GM18951 (cell line): Measurements from ENCODE around the gene MAP2K7.
"Not testable (repeated sequence)": the region's sequence is repeated elsewhere in the genome, so short reads cannot be mapped to it uniquely, and the experiment has no call there.

Source experiments
- POLR2A ChIP-seq: IDR thresholded peaks from 4 replicates; pipeline ENCODE4 v1.6.1; 2011; ENCODE audit warnings: mild to moderate bottlenecking; ENCODE audit not compliant: insufficient read length, insufficient read depth; ENCODE audit errors: extremely low read depth
- in situ Hi-C: fragments of 300-500 bp; cut with MboI; formaldehyde crosslinking; loops from one replicate; pipeline ENCODE4 v1.12.0; 2022; ENCODE audit warnings: low sequenced_read_pairs, mixed read lengths, inconsistent platforms; ENCODE audit not compliant: unreplicated experiment

The MAP2K7 gene

GRCh38 chr19:7903244-7904073 lies at the start of gene MAP2K7:
TSS of gene MAP2K7 (plus strand) at chr19:7903877. CDS start at chr19:7903945, 68 bp downstream.
- TF ChIP-seq POLR2A, result peak; percentile 93
- in situ Hi-C loops, result no loop called here

DNA sequence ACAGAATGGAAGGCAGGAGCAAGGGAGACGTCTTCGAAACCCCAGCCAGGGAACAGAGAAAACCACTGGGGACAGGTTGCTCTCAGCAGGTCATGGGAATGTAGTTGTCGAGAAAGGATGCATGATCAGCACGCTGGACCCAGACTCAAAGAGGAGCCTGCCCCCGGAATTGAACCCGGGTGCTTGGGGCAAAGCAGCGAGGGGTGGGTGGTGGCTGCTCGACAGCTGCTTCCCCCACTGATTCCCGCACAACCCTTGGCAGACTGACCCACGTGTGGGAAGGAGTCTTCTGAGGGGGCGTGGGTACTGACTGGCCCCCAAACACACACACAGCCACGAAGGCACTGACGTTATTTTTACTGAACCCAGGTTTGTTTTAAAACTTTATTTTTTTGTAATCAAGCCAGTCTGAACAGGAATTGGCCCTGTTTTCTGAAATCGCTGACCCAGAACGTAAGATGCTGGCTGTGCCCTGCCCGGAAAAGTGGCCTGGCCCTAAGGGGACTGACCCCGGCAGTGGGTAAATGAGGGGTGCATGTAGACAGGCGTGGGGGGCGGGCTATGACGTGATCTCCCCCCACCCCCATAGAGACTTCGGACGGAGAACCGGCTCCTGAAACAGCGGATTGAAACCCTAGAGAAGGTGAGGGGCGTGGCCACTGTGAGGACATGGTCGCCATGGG lies 48.1 kb upstream of the MAP2K7 start:
- no peak for TF ChIP-seq POLR2A
- in situ Hi-C loops, result no loop called here

GRCh38 chr19:7856109-7856591 lies 47.5 kb upstream of the MAP2K7 start:
- TF ChIP-seq POLR2A, result no peak
- in situ Hi-C loops, result no loop called here

DNA sequence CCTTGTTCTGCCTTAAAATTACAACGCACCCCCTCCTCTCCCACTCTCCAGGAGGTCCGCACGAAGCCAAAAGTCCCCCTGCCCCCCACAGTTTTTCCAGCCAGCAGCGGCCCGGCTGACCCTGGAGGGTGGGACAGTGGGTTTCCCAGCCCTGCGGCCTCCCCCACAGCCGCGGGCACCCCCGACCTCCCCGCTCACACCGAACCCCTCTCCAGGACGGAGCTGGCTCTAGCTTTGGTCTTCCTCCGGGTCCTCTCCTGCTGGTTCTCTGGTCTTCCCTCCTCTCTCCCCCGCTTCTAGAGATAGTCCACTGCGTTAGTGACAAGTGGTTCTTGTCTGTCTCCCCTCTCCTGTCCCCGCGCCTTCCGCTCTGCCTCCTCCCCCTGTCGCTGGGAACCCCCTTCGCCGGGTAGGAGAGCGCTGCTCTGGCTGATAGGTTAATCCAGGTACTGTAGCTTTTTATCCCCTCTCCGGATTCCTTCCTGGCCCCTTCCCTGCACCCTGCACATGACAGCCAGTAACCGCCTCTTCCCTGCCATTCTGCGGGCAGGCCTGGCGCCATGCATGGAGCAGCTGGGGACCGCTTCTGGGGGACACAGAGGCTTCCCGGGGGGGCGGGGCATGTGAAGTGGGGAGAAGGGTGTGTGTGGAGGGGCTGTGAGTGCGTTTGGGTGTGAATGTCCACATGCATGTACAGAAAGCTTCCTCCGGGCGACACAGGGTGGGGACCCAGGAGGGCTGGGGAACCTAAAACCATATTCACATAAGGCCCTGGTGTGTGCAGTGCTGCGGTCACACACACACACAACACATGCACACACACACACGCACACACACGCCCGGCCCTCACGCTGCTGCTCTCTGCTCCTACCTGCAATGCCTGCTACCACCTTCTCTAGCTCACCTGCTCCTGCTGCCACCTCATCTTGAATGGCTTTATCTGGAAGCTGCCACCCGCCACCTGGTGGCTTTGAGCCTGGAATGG lies 46.7 kb upstream of the MAP2K7 start:
- in situ Hi-C loops, result no loop called here
- TF ChIP-seq POLR2A, result no peak

DNA sequence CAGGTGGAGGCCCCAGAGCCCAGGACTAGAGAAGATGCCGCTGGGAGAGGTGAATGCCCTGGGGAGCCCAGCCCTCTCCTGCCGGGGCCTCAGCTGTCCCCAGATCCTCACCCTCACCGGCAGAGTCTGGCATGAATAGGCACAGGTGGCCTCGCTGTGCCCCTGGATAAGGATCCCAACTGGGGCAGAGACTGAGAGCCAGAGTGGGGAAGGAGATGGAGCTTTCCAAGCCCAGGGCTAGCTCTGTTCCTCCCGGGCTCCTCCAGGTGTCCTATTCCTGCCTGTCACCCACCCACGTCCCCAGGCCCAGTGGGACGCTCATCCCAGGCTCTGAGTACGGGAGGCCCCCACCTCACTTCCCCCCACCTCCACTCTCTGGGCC lies 46.0 kb upstream of the MAP2K7 start:
- no peak for TF ChIP-seq POLR2A
- in situ Hi-C loops, result no loop called here

DNA sequence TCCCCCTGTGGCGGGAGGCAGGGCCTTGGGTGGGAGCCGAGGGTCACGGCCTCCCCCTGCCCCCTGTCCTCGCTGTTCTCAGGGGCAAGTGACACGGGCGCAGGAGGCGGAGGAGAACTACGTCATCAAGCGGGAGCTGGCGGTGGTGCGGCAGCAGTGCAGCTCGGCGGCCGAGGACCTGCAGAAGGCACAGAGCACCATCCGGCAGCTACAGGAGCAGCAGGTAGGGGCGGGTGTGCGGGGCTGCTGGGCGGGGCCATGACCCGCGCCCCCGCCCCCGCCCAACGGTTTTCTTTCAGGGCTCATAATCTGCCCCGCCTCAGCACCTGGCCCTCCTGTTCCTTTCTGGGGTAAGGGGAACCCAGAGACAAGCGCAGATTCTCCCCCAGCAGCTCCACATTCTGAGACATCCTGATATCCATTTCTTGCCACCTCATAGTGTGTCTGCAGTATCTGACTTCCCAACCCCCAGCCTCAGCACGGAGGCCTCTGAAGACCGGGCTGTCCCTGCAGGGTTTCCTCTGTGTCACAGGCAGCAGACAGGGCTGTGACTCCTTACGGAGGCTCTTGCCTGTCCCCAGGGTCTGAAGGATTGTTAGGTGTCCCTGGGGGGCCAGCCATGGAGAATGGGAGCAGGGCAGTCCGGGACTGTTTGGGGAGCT lies 45.4 kb upstream of the MAP2K7 start:
- in situ Hi-C loops, result no loop called here
- TF ChIP-seq POLR2A, result no peak

DNA sequence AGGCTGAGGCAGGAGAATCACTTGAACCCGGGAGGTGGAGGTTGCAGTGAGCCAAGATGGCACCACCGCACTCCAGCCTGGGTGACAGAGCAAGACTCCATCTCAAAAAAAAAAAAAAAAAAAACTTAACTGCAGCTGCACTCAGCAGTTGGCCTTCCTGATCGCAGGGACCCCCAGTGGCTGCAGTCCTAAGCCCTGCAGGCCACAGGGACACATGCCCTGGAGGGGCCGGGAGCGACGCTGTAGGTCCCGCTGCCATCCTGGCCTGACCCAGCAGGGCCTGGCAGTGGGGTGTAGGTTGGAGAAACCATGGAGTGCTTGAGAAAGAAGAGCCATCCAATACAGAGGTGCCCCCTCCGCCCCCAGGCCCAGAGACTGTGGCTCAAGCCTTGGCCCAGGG lies 44.6 kb upstream of the MAP2K7 start:
- in situ Hi-C loops, result not testable (repeated sequence)

DNA sequence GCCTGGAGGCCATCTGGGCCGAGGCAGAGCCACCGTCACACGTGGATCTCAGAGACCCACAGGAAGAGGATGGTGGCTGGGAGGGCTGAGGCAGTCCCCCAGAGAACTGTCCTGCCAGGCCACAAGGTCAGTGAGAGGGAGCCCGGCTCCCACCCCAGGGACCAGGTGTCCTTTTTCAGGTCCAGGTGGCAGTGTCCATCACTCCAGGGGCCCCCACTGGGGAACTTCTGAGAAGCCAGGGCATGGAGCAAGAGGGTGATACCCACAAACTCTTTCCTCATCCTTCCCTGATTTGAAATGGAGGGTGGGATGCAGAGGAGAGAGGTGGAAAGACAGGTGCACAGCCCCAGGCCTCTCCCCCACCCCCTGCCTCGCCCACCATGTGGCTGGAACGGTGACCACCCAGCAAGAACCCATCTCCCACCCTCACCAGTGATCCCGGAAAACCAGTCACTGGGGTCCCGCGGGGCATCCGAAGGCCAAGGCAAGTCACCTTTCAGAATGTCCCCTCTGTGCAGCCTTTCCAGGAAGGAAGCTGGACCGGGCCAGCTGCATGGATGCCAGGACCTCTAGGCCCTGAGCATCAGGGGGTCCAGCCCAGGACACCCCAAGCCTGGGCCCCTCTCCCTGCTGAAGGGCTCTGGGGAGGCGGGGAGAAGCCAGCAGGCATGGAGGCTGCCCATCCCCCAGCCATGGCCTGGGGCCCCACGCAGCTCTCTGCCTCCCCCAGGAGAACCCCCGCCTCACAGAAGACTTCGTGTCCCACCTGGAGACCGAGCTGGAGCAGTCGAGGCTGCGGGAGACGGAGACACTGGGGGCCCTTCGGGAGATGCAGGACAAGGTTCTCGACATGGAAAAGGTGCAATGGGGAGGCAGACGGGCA lies 43.6 kb upstream of the MAP2K7 start:
- in situ Hi-C loops, result no loop called here
- TF ChIP-seq POLR2A, result no peak

DNA sequence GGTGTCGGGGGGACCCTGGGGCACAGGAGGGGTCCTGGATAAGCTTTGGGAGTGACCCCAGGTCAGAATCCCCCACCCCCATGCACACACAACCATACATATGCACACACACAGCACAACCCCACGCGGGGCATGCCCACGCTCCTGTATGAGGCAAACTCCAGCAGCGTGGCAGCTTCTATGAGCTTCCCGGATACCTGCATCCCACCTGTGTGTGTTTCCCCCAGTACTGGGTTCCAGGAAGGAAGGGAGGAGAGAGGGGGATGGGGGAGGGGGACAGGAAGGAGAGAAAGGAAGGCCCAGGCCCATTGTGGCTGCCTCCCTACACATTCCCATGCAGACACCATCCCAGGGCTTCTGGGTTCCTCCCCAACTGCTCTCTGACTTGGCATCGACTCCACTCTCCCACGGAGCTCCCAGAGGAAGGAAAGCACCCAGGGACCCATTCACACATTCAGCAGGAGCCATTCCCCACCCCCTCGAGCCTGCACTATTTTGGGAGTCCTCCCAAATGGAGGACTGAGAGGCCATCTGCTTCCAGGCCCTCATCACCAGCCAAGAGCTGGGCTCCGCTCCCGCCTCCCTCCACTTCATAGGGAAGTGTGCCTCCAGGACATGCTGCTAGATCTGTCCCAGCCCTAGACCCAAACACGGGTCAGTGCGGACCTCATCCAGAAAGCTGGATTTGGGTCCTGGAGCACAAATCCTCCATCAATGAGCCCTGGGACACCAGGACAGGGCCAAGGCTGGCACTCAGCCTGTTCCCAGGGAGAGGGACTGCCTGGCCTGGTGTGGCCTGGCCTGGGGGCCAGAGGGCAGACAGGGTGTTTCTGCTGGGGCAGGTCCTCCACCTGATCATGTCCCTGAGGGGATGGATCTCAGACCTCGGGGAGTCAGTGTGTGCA lies 42.7 kb upstream of the MAP2K7 start:
- in situ Hi-C loops, result no loop called here
- no peak for TF ChIP-seq POLR2A

DNA sequence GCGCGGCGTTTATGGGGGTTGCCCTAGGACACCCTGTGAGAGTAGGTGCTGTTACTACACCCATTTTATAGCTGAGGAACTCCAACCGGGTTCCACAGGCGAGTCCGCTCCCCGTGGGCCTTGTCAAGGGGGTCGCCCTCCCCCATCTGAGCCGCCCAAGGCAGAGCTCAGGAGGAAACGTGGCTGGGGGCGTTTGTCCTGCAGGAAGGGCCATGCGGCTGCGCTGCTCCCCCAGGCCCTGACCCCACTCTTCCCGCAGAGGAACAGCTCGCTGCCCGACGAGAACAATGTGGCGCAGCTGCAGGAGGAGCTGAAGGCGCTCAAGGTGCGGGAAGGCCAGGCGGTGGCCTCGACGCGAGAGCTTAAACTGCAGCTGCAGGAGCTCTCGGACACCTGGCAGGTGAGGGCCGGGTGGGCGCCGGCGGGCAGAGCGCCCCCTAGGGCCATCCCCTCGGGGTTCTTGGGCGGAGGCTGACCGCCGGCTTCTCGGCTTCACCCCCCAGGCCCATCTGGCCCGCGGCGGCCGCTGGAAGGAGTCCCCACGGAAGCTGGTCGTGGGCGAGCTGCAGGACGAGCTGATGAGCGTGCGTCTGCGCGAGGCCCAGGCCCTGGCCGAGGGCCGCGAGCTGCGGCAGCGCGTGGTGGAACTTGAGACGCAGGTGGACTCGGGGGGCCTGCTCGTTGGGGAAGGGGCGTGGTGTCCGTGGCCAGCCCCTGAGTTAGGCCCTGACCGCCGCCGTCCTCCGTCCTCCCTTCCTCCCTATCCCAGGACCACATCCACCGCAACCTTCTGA lies 41.9 kb upstream of the MAP2K7 start:
- no peak for TF ChIP-seq POLR2A
- in situ Hi-C loops, result no loop called here
